ACHN (cell line): ENCODE results near the gene TSPEAR.

Experiments used
- DNase-seq: peaks from one replicate; pipeline ENCODE4 v3.0.0-alpha.2; 2015
- in situ Hi-C: cut with HindIII; loops from 2 replicates; pipeline ENCODE4 v1.10.0; 2017; ENCODE audit warnings: low sequenced_read_pairs, low pct_ligation_motif_present, low pct_unique_long_range_greater_than_20kb

The TSPEAR gene

GRCh38 chr21:44533121-44533890, 178.1 kb downstream of the TSPEAR start:
- in situ Hi-C loops: no loop called here
- no peak for DNase-seq

GRCh38 chr21:44532712-44533111, 178.7 kb downstream of the TSPEAR start:
- in situ Hi-C loops: no loop called here
- DNase-seq: no peak

GRCh38 chr21:44531606-44532564, 179.5 kb downstream of the TSPEAR start:
- in situ Hi-C loops: no loop called here
- no peak for DNase-seq

DNA sequence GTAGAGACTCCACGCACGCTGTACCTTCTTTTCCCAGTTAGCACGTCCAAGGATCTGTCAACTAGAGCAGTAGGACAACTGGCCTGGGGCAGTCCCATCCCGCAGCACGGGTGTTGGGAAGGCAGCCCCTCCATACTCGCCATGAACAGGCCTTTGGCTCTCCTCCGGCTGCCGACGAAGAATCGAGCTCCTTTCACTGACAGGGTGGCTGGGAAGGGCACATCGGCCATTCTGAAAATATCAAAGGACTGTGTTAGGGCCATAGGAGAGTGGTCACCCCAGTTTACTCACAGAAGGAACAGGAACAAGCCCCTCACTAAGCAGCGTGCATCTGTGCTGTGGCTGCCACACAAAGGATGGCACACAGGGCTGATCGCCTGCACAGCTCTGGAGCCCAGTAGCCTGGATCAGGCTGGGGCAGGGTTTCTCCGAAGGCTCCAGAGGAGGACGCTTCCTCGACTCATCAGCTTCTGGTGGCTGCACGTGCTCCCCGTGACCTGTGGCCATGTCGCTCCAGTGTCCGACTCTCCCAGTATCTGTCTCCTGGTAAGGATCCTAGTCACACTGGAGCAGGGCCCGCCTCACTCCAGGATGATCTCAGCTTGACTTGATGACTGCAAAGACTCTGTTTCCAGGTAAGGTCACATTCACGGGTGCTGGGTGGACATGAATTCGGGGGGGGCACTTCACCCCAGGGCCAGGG, 180.3 kb downstream of the TSPEAR start:
- no peak for DNase-seq
- in situ Hi-C loops: no loop called here

- in situ Hi-C loops: no loop called here
- DNase-seq: no peak
Observed at GRCh38 chr21:44530221-44530902, 181.0 kb downstream of the TSPEAR start.

- no peak for DNase-seq
- in situ Hi-C loops: no loop called here
Observed at GRCh38 chr21:44529503-44530125, 181.8 kb downstream of the TSPEAR start.

DNA sequence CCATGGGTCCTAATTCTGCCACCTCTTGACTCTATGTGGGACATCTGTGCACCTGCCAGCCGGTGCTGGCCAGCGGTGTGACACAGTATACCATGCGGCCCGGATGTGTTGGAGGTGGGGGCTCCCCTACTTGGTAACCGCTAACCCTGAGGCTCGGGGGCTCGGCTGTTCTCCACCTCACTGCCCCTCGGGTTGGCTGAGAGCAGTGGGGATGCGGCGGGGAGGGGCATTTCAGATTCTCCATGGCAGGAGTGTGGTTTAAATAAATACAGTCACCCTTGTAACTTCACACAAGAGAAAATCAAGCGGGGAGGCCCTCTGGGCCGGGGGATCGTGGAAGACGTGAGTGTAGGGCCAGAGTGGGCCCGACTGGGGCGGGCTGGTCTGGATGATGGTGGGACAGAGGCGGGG, 182.4 kb downstream of the TSPEAR start:
- DNase-seq: no peak
- in situ Hi-C loops: no loop called here

GRCh38 chr21:44528634-44528995, 182.8 kb downstream of the TSPEAR start:
- DNase-seq: no peak
- in situ Hi-C loops: no loop called here

- no peak for DNase-seq
Observed at GRCh38 chr21:44527983-44528633, 183.3 kb downstream of the TSPEAR start.

GRCh38 chr21:44527156-44527982, 184.0 kb downstream of the TSPEAR start:
- no peak for DNase-seq
- in situ Hi-C loops: no loop called here

More at GRCh38 chr21:44527983-44528633, 183.3 kb downstream of the TSPEAR start:
- in situ Hi-C loops: no loop called here

DNA sequence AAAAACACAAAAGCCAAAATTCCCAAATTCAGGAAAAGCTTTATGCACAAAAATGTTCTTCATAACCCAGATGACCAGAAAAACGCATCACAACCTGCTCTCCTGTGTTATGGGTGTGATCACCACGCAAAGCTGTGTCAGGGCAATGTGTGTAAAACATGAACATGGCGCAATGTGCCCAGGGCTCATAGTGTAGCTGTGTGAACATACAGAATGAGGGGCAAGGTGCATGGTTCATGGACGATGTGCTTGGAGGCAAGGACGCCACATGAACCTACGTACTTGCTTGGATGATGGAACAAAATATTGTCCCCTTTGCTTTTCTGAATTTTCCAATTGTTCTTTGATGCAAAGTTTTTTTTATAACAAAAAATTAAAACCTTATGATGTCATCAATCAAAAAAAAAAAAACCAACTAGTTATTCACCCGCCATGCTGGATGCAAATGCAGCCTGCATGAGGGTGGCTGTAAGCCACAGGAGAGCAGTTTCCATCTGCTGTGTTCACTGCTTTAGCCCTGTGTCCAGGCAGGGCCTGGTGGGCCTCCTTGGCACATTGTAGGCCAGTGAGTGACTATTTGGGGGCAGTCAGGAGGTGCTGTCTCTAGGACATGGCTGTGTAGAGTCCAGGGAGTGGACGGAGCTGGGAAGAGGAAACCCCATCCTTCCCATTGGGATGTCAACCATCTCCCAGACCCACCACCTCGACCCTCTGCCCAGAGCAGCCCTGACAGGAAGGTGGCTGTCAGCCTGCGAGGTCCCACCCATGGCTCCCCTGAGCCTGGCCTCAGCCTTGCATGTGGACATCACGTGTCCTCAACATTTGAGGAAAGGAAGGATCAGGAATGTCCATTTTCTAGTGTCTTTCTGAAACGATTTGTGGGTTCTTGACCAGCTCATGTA, 185.0 kb downstream of the TSPEAR start:
- in situ Hi-C loops: no loop called here
- DNase-seq: no peak

GRCh38 chr21:44525391-44526095, 185.8 kb downstream of the TSPEAR start:
- in situ Hi-C loops: no loop called here
- no peak for DNase-seq

- DNase-seq: no peak
- in situ Hi-C loops: no loop called here
Observed at GRCh38 chr21:44524414-44525371, 186.7 kb downstream of the TSPEAR start.
